ENCODE results near the gene CELF4. TPM values are rescaled to one million over a fixed set of nuclear protein-coding genes. Genes with fewer than 3 reads are reported as not detected.

Gene CELF4
- total and polyA plus RNA-seq, 2 of the 4 experiments (the other 2 are of a cell fraction): not detected

DNA sequence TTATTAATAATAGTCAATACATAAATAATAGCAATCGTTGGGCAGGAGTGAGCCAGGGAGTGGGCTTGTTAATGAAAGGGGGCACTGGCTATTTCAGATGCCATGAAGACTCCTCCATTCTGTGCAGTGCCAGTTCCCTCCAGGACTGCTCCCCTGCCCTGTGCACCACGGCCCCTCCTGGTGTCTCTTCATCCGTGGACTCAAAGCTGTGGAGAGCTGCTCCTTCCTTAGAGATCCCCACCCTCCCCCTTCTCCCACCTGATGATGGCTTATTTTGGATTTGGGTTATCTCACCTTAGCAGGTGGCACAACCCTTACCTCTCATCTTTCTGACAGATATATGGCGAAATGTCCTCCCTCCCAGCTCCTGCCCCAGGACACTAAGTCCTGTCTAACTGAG, 3.1 kb upstream of the CELF4 start:
- H3K27me3 ChIP-seq (ENCODE audit: control insufficient read depth, insufficient read depth, low read length): peaks cover 46% of the 10 kb centered on the region
- H2AFZ ChIP-seq (replicated peaks; ENCODE audit: low read length, poor library complexity): no peak overlapping the region
- H3K36me3 ChIP-seq (ENCODE audit: control insufficient read depth, insufficient read depth, low read length): no peaks in the 10 kb centered on the region
- H3K9me3 ChIP-seq (ENCODE audit: control insufficient read depth, insufficient read depth, low read length): no peaks in the 10 kb centered on the region
- BruUV-seq (replicated peaks): no TSS peak
- ChIA-PET POLR2A (ENCODE audit: unreplicated experiment) (no interaction called here), CTCF (no interaction called here)
- H3K27ac ChIP-seq (ENCODE audit: insufficient read depth, low read length): no peak overlapping the region
- no peak overlapping the region for H4K5ac ChIP-seq (ENCODE audit: low read depth, low read length)
- no peaks in the 10 kb centered on the region for H3K79me1 ChIP-seq (ENCODE audit: low read depth in 1 of 2, low read length in 2 of 2)
- no peak overlapping the region for H3K9ac ChIP-seq (ENCODE audit: low read depth, low read length)
- H3K4me1 ChIP-seq (ENCODE audit: control insufficient read depth, insufficient read depth, low read length): peaks cover 1% of the 10 kb centered on the region; the same call in 1 of the 2 replicates
- in situ Hi-C loops (cut with MboI; ENCODE audit: low sequenced_read_pairs): no loop called here
- no peak overlapping the region for H4K8ac ChIP-seq (ENCODE audit: low read depth in 2 of 2, low read length in 2 of 2)
- H2BK120ac ChIP-seq (ENCODE audit: low read depth, low read length): no peak overlapping the region
- H3K9me1 ChIP-seq (ENCODE audit: insufficient read depth, low read length): no peaks in the 10 kb centered on the region
- H2AK5ac ChIP-seq (ENCODE audit: low read depth, low read length): no peak overlapping the region
- TF ChIP-seq CTCF (conservative IDR thresholded peaks at IDR 0.05; ENCODE audit: low read depth, low read length) (no peak), POLR2A (IDR thresholded peaks at IDR 0.05; ENCODE audit: low read depth, low read length) (no peak), MAFK (IDR thresholded peaks at IDR 0.05; ENCODE audit: low read depth, low read length) (no peak), MAZ (IDR thresholded peaks at IDR 0.05; ENCODE audit: borderline replicate concordance, low read depth, low read length) (no peak), USF2 (IDR thresholded peaks at IDR 0.05; ENCODE audit: low read depth, low read length) (no peak), BHLHE40 (IDR thresholded peaks at IDR 0.05; ENCODE audit: low read depth, low read length) (no peak), FOS (IDR thresholded peaks at IDR 0.05; ENCODE audit: low read depth, low read length) (no peak), RCOR1 (IDR thresholded peaks at IDR 0.05; ENCODE audit: insufficient replicate concordance, low read length) (no peak), NFE2L2 (IDR thresholded peaks at IDR 0.05; ENCODE audit: low read depth, low read length) (no peak), ELK1 (IDR thresholded peaks at IDR 0.05; ENCODE audit: borderline replicate concordance, low read depth, low read length) (no peak), RFX5 (IDR thresholded peaks at IDR 0.05; ENCODE audit: low read depth, low read length) (no peak), CHD1 (IDR thresholded peaks at IDR 0.05; ENCODE audit: low read depth, low read length) (no peak), MXI1 (IDR thresholded peaks at IDR 0.05; ENCODE audit: borderline replicate concordance, low read depth, low read length) (no peak), RAD21 (IDR thresholded peaks at IDR 0.05; ENCODE audit: low read length) (no peak), SMC3 (IDR thresholded peaks at IDR 0.05; ENCODE audit: low read depth, low read length) (no peak), CEBPB (IDR thresholded peaks at IDR 0.05; ENCODE audit: low read depth, low read length) (no peak)
- H3K56ac ChIP-seq (ENCODE audit: extremely low read depth, insufficient read depth, low read length): no peak overlapping the region
- H4K91ac ChIP-seq (ENCODE audit: insufficient read depth, low read depth, low read length): no peak overlapping the region
- H3K18ac ChIP-seq (ENCODE audit: low read depth, low read length): no peak overlapping the region
- H2BK15ac ChIP-seq (ENCODE audit: low read depth, low read length): no peak overlapping the region
- intact Hi-C loops (cut with micrococcal nuclease): no loop called here
- no peak for ATAC-seq (ENCODE audit: low read depth)
- H3K4ac ChIP-seq (ENCODE audit: low read depth, low read length): no peak overlapping the region
- no peak overlapping the region for H2BK20ac ChIP-seq (ENCODE audit: low read depth, low read length)
- no peak for DNase-seq
- no peak overlapping the region for H2AK9ac ChIP-seq (replicated peaks; ENCODE audit: low read depth, low read length, poor library complexity)
- no peak overlapping the region for H2BK5ac ChIP-seq (ENCODE audit: low read depth, low read length, poor library complexity, severe bottlenecking)
- no peak overlapping the region for H3K4me3 ChIP-seq (ENCODE audit: insufficient read depth, low read depth, low read length)
- dilution Hi-C loops (cut with HindIII; ENCODE audit: low sequenced_read_pairs, unreplicated experiment): no loop called here
- no peaks in the 10 kb centered on the region for H4K20me1 ChIP-seq (ENCODE audit: insufficient read depth, low read length)
- H3K4me2 ChIP-seq (ENCODE audit: low read depth, low read length): no peak overlapping the region
- no peak overlapping the region for H3K14ac ChIP-seq (replicated peaks; ENCODE audit: low read depth, low read length)
- WGBS, 2 experiments (ENCODE audit: extremely low coverage in 2 of 2, insufficient read length in 1 of 2): no CpG with 5 or more reads among the region's 4 CpGs
- no peak overlapping the region for H3K23ac ChIP-seq (ENCODE audit: low read depth, low read length)
